ENCODE data around the gene AHDC1. TPM values are rescaled to one million over a fixed set of nuclear protein-coding genes. Genes with fewer than 3 reads are reported as not detected.

Gene AHDC1
- total and polyA plus RNA-seq, 2 of the 13 experiments (the other 11 are each of a cell fraction or from before 2014, with no cell fraction given), result 1.0 to 2.7 TPM

DNA sequence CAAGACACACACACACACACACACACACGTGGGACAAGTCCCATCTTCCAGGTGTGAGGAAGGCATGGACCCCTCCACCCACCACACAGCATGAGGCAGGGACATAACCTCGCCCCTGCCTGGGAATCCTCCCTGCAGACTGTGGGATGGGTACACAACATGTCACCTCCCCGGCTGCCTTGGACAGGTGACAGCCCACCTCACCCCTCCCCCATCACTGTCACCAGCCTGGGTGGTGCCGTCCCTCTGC is 40.7 kb downstream of the AHDC1 start (continued):
- TF ChIP-seq, protein P1, sequence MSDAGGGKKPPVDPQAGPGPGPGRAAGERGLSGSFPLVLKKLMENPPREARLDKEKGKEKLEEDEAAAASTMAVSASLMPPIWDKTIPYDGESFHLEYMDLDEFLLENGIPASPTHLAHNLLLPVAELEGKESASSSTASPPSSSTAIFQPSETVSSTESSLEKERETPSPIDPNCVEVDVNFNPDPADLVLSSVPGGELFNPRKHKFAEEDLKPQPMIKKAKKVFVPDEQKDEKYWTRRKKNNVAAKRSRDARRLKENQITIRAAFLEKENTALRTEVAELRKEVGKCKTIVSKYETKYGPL (CRISPR knock-in tag; IDR thresholded peaks at IDR 0.05), result no peak
- TF ChIP-seq HMGA1 (CRISPR knock-in tag; conservative IDR thresholded peaks at IDR 0.05), result no peak
- TF ChIP-seq GTF3A (CRISPR knock-in tag; conservative IDR thresholded peaks at IDR 0.05), result peak; percentile 90; the same call in 1 of the 2 replicates
- TF ChIP-seq CENPT (CRISPR knock-in tag; IDR thresholded peaks at IDR 0.05; ENCODE audit: low read depth), result 0 out of 2 replicates have a peak, but pooled peaks have one; percentile 1
- peak; percentile 45; the same call in 1 of the 2 replicates for TF ChIP-seq ZIK1 (CRISPR knock-in tag; IDR thresholded peaks at IDR 0.05; ENCODE audit: borderline replicate concordance, low read depth)
- TF ChIP-seq, protein P2, sequence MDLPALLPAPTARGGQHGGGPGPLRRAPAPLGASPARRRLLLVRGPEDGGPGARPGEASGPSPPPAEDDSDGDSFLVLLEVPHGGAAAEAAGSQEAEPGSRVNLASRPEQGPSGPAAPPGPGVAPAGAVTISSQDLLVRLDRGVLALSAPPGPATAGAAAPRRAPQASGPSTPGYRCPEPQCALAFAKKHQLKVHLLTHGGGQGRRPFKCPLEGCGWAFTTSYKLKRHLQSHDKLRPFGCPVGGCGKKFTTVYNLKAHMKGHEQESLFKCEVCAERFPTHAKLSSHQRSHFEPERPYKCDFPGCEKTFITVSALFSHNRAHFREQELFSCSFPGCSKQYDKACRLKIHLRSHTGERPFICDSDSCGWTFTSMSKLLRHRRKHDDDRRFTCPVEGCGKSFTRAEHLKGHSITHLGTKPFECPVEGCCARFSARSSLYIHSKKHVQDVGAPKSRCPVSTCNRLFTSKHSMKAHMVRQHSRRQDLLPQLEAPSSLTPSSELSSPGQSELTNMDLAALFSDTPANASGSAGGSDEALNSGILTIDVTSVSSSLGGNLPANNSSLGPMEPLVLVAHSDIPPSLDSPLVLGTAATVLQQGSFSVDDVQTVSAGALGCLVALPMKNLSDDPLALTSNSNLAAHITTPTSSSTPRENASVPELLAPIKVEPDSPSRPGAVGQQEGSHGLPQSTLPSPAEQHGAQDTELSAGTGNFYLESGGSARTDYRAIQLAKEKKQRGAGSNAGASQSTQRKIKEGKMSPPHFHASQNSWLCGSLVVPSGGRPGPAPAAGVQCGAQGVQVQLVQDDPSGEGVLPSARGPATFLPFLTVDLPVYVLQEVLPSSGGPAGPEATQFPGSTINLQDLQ (CRISPR knock-in tag; IDR thresholded peaks at IDR 0.05), result peak; percentile 72; the same call in 1 of the 2 replicates
- no peak for TF ChIP-seq MED13 (CRISPR knock-in tag; IDR thresholded peaks at IDR 0.05)
- TF ChIP-seq SP2 (CRISPR knock-in tag; IDR thresholded peaks at IDR 0.05), result 0 out of 2 replicates have a peak, but pooled peaks have one; percentile 35
- no peak for TF ChIP-seq XRCC5 (optimal IDR thresholded peaks at IDR 0.05; ENCODE audit: low read length)
- no peak for TF ChIP-seq ZFP62 (CRISPR knock-in tag; IDR thresholded peaks at IDR 0.05)
- no peak for TF ChIP-seq ZBTB7B (CRISPR knock-in tag; IDR thresholded peaks at IDR 0.05)
- TF ChIP-seq ZNF431 (CRISPR knock-in tag; IDR thresholded peaks at IDR 0.05; ENCODE audit: borderline replicate concordance, low read depth), result 0 out of 2 replicates have a peak, but pooled peaks have one; percentile 20
- no peak for TF ChIP-seq ZMYM3 (CRISPR knock-in tag; IDR thresholded peaks at IDR 0.05)
- no peak for TF ChIP-seq EZH2 (conservative IDR thresholded peaks at IDR 0.05; ENCODE audit: low read depth, low read length)
- 0 out of 2 replicates have a peak, but pooled peaks have one; percentile 21 for TF ChIP-seq ZNF564 (CRISPR knock-in tag; IDR thresholded peaks at IDR 0.05)
- TF ChIP-seq, protein P3, sequence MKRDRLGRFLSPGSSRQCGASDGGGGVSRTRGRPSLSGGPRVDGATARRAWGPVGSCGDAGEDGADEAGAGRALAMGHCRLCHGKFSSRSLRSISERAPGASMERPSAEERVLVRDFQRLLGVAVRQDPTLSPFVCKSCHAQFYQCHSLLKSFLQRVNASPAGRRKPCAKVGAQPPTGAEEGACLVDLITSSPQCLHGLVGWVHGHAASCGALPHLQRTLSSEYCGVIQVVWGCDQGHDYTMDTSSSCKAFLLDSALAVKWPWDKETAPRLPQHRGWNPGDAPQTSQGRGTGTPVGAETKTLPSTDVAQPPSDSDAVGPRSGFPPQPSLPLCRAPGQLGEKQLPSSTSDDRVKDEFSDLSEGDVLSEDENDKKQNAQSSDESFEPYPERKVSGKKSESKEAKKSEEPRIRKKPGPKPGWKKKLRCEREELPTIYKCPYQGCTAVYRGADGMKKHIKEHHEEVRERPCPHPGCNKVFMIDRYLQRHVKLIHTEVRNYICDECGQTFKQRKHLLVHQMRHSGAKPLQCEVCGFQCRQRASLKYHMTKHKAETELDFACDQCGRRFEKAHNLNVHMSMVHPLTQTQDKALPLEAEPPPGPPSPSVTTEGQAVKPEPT (CRISPR knock-in tag; IDR thresholded peaks at IDR 0.05; ENCODE audit: low read depth), result 0 out of 2 replicates have a peak, but pooled peaks have one; percentile 32
- TF ChIP-seq, protein P4, sequence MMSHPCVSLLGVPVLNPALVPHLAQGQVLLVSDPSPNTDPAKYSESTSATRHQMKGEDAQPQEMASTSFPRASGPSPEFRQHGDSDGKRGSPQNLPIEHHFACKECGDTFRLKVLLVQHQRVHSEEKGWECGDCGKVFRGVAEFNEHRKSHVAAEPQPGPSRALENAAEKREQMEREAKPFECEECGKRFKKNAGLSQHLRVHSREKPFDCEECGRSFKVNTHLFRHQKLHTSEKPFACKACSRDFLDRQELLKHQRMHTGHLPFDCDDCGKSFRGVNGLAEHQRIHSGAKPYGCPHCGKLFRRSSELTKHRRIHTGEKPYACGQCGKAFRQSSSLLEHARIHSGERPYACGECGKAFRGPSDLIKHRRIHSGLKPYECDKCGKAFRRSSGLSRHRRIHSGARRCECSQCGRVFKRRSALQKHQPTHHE (CRISPR knock-in tag; IDR thresholded peaks at IDR 0.05; ENCODE audit: borderline replicate concordance), result no peak
- no peak for TF ChIP-seq ZMYM4 (CRISPR knock-in tag; IDR thresholded peaks at IDR 0.05)
- TF ChIP-seq HNRNPK (IDR thresholded peaks at IDR 0.05; ENCODE audit: low read depth, low read length, poor library complexity, severe bottlenecking), result no peak
- no peak for TF ChIP-seq ZNF282 (IDR thresholded peaks at IDR 0.05; ENCODE audit: partially characterized antibody)
- TF ChIP-seq RFX5 (IDR thresholded peaks at IDR 0.05; ENCODE audit: low read depth, low read length), result no peak
- TF ChIP-seq NFYB (CRISPR knock-in tag; IDR thresholded peaks at IDR 0.05), result no peak
- no peak for TF ChIP-seq TCF7 (IDR thresholded peaks at IDR 0.05; ENCODE audit: low read depth)
- no peak for TF ChIP-seq CAMTA2 (CRISPR knock-in tag; IDR thresholded peaks at IDR 0.05; ENCODE audit: borderline replicate concordance)
- TF ChIP-seq, protein P5, sequence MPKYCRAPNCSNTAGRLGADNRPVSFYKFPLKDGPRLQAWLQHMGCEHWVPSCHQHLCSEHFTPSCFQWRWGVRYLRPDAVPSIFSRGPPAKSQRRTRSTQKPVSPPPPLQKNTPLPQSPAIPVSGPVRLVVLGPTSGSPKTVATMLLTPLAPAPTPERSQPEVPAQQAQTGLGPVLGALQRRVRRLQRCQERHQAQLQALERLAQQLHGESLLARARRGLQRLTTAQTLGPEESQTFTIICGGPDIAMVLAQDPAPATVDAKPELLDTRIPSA (CRISPR knock-in tag; IDR thresholded peaks at IDR 0.05; ENCODE audit: borderline replicate concordance), result 0 out of 2 replicates have a peak, but pooled peaks have one; percentile 60

All from HepG2 (cell line).